ENCODE results near the gene LBH. TPM values are rescaled to one million over a fixed set of nuclear protein-coding genes. Genes with fewer than 3 reads are reported as not detected.

LBH gene
- total RNA-seq, 1 experiment from 2014 or later: 5.8 TPM

DNA sequence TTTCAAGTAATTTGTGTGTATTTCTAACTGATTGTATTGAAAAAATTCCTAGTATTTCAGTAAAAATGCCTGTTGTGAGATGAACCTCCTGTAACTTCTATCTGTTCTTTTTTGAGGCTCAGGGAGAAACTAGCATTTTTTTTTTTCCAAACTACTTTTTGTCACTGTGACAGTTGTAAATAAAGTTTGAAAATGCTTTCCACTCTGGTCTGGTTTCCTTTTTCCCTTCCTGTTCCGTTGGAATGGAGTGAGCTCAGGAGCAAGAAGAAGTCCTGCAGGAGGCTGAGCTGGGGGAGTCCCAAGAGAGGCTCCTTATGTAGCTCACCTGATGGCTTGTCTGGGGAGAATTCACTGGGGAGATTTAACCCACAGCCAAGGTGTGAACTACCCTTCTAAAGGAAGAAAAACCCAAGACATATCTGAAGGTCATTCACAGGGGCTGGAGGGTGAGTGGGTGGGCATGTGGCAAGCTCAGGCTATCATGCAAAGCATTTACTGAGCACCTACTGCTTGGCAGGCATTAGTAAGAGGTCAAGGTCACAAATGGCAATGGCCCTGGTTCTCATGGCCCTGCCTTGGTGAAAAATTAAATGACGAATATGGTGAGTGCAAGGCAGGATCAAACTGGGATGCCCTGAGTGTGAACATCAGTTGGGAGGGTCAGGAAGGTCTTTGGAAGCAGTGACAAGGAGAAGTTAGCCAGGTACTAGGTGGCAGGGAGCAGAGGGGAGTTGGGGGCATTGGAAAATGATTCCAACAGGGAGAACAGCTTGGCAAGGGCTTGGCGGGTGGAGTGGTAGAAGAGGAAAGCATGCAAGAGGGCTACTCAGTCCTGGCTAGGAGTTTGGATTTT, 28.7 kb downstream of the LBH start:
- ChIA-PET POLR2A (ENCODE audit: unreplicated experiment) (no interaction called here), CTCF (no interaction called here)
- H3K79me2 ChIP-seq (ENCODE audit: low read length): no peaks in the 10 kb centered on the region
- H3K36me3 ChIP-seq (ENCODE audit: low read depth, low read length): no peaks in the 10 kb centered on the region
- intact Hi-C loops (cut with micrococcal nuclease): no loop called here
- no peak for DNase-seq
- H4K20me1 ChIP-seq (ENCODE audit: low read length): no peaks in the 10 kb centered on the region
- H3K27ac ChIP-seq (ENCODE audit: low read length): no peak overlapping the region
- H3K27me3 ChIP-seq (ENCODE audit: low read length): peaks cover 13% of the 10 kb centered on the region; the same call in 1 of the 2 replicates
- BruUV-seq (replicated peaks): no TSS peak
- TF ChIP-seq, protein P1, sequence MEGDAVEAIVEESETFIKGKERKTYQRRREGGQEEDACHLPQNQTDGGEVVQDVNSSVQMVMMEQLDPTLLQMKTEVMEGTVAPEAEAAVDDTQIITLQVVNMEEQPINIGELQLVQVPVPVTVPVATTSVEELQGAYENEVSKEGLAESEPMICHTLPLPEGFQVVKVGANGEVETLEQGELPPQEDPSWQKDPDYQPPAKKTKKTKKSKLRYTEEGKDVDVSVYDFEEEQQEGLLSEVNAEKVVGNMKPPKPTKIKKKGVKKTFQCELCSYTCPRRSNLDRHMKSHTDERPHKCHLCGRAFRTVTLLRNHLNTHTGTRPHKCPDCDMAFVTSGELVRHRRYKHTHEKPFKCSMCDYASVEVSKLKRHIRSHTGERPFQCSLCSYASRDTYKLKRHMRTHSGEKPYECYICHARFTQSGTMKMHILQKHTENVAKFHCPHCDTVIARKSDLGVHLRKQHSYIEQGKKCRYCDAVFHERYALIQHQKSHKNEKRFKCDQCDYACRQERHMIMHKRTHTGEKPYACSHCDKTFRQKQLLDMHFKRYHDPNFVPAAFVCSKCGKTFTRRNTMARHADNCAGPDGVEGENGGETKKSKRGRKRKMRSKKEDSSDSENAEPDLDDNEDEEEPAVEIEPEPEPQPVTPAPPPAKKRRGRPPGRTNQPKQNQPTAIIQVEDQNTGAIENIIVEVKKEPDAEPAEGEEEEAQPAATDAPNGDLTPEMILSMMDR (conservative IDR thresholded peaks at IDR 0.05; ENCODE audit: low read depth, low read length): no peak
- TF ChIP-seq EZH2phosphoT487 (IDR thresholded peaks at IDR 0.05; ENCODE audit: borderline replicate concordance, low read length) (no peak), EZH2 (IDR thresholded peaks at IDR 0.05; ENCODE audit: low read length, unreplicated experiment) (no peak)
- no peak overlapping the region for H3K4me3 ChIP-seq (ENCODE audit: low read length)
- H3K4me2 ChIP-seq (ENCODE audit: low read length): no peak overlapping the region
- H3K9ac ChIP-seq (ENCODE audit: low read length): no peak overlapping the region
- H3K9me3 ChIP-seq (ENCODE audit: low read length): no peaks in the 10 kb centered on the region
- H3F3A ChIP-seq (ENCODE audit: low read length, unreplicated experiment): no peaks in the 10 kb centered on the region
- ATAC-seq: no peak
- H2AFZ ChIP-seq (ENCODE audit: low read length): no peak overlapping the region
- no peaks in the 10 kb centered on the region for H3K4me1 ChIP-seq (ENCODE audit: insufficient read depth, low read length)
- no peaks in the 10 kb centered on the region for H3K9me2 ChIP-seq (replicated peaks; ENCODE audit: low read length)

DNA sequence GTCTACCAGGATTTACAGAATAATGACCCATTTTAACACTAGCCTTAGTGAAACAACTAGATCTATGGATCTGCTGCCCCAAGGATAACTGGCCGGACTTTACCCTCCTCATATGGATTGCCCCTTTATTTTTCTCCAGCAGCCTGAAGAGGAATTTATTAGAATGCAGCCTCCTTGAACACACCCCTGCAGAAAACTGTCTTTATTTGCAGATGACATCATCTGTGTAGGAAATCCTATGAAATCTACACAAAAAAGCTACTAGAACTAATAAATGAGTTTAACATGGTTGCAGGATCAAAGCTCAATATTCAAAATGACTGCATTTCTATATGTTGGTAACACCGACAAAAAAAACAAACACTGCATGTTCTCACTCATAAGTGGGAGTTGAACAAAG, 29.6 kb downstream of the LBH start:
- H3K79me2 ChIP-seq (ENCODE audit: low read length): no peaks in the 10 kb centered on the region
- intact Hi-C loops (cut with micrococcal nuclease): no loop called here
- no peaks in the 10 kb centered on the region for H3K9me3 ChIP-seq (ENCODE audit: low read length)
- H3K27me3 ChIP-seq (ENCODE audit: low read length): peaks cover 13% of the 10 kb centered on the region; the same call in 1 of the 2 replicates
- H3K27ac ChIP-seq (ENCODE audit: low read length): no peak overlapping the region
- no peaks in the 10 kb centered on the region for H3K9me2 ChIP-seq (replicated peaks; ENCODE audit: low read length)
- no peak overlapping the region for H2AFZ ChIP-seq (ENCODE audit: low read length)
- ATAC-seq: no peak
- ChIA-PET POLR2A (ENCODE audit: unreplicated experiment) (no interaction called here), CTCF (no interaction called here)
- H3F3A ChIP-seq (ENCODE audit: low read length, unreplicated experiment): no peaks in the 10 kb centered on the region
- H3K4me3 ChIP-seq (ENCODE audit: low read length): no peak overlapping the region
- no peaks in the 10 kb centered on the region for H3K4me1 ChIP-seq (ENCODE audit: insufficient read depth, low read length)
- H4K20me1 ChIP-seq (ENCODE audit: low read length): no peaks in the 10 kb centered on the region
- BruUV-seq (replicated peaks): no TSS peak
- no peak overlapping the region for H3K4me2 ChIP-seq (ENCODE audit: low read length)
- TF ChIP-seq EZH2phosphoT487 (IDR thresholded peaks at IDR 0.05; ENCODE audit: borderline replicate concordance, low read length): no peak
- H3K36me3 ChIP-seq (ENCODE audit: low read depth, low read length): no peaks in the 10 kb centered on the region
- no peak overlapping the region for H3K9ac ChIP-seq (ENCODE audit: low read length)
- DNase-seq: no peak

DNA sequence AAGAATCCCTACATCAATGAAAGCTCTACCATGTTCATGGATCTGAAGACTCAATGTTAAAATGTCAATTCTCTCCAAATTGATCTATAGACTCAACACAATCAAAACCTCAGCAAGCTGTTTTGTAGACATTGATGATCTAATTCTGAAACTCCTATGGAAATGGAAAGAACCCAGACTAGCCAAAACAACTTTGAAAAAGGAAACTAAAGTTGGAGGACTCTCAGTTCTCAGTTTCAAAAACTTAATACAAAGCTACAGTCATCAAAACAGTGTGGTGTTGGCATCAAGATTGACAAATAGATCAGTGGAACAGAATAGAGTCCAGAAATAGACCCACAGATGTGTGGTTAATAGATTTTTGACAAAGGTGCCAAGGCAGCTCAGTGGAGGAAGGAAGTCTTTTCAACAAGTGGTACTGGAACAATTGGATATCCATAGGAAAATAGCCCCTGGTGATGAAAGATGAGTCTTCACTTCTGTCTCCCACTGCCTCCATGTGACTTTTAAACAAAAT, 30.4 kb downstream of the LBH start:
- no peaks in the 10 kb centered on the region for H3K9me3 ChIP-seq (ENCODE audit: low read length)
- H3K27ac ChIP-seq (ENCODE audit: low read length): no peak overlapping the region
- no peak overlapping the region for H3K4me2 ChIP-seq (ENCODE audit: low read length)
- H3K27me3 ChIP-seq (ENCODE audit: low read length): peaks cover 13% of the 10 kb centered on the region; the same call in 1 of the 2 replicates
- POLR2A ChIA-PET (ENCODE audit: unreplicated experiment): no interaction called here
- no peak overlapping the region for H3K4me3 ChIP-seq (ENCODE audit: low read length)
- TF ChIP-seq EZH2 (IDR thresholded peaks at IDR 0.05; ENCODE audit: low read length, unreplicated experiment) (no peak), EZH2phosphoT487 (IDR thresholded peaks at IDR 0.05; ENCODE audit: borderline replicate concordance, low read length) (no peak)
- TF ChIP-seq, protein P1 (conservative IDR thresholded peaks at IDR 0.05; ENCODE audit: low read depth, low read length): no peak
- no peaks in the 10 kb centered on the region for H3F3A ChIP-seq (ENCODE audit: low read length, unreplicated experiment)
- H3K79me2 ChIP-seq (ENCODE audit: low read length): no peaks in the 10 kb centered on the region
- no peak overlapping the region for H3K9ac ChIP-seq (ENCODE audit: low read length)
- no peaks in the 10 kb centered on the region for H3K36me3 ChIP-seq (ENCODE audit: low read depth, low read length)
- H3K4me1 ChIP-seq (ENCODE audit: insufficient read depth, low read length): no peaks in the 10 kb centered on the region
- DNase-seq: no peak
- no peak for ATAC-seq
- H4K20me1 ChIP-seq (ENCODE audit: low read length): no peaks in the 10 kb centered on the region
- intact Hi-C loops (cut with micrococcal nuclease): no loop called here
- H2AFZ ChIP-seq (ENCODE audit: low read length): no peak overlapping the region
- no TSS peak for BruUV-seq (replicated peaks)
- no peaks in the 10 kb centered on the region for H3K9me2 ChIP-seq (replicated peaks; ENCODE audit: low read length)
- CTCF ChIA-PET: no interaction called here
